SH-SY5Y (cell line): ENCODE data around the gene ZNF581.

ENCODE experiments used
- GATA2 ChIP-seq: IDR thresholded peaks from 2 replicates; pipeline ENCODE4 v1.6.1; 2011; ENCODE audit warnings: mild to moderate bottlenecking, low read depth, low read length
- GATA3 ChIP-seq: IDR thresholded peaks from 2 replicates; pipeline ENCODE4 v1.6.1; 2011; ENCODE audit warnings: low read depth, mild to moderate bottlenecking, low read length, moderate library complexity

- TF ChIP-seq GATA2 = no peak
- TF ChIP-seq GATA3 = no peak
Measured at GRCh38 chr19:55686311-55687050, 43.0 kb downstream of the ZNF581 start.
